Stimulated activated CD4-positive, alpha-beta T cell treated with anti-CD3 and anti-CD28 coated beads, Interleukin-1b, Interleukin-23, amount 100 ng/mL, for 24 hours (primary cell): ENCODE measurements around the gene TSPAN9.

Experiments used
- DNase-seq, 4 experiments: peaks; one replicate each; pipeline ENCODE4 v3.0.0-alpha.2; 2020; ENCODE audit warnings: low read depth in 4 of 4, low spot score in 1 of 4

TSPAN9 gene

DNA sequence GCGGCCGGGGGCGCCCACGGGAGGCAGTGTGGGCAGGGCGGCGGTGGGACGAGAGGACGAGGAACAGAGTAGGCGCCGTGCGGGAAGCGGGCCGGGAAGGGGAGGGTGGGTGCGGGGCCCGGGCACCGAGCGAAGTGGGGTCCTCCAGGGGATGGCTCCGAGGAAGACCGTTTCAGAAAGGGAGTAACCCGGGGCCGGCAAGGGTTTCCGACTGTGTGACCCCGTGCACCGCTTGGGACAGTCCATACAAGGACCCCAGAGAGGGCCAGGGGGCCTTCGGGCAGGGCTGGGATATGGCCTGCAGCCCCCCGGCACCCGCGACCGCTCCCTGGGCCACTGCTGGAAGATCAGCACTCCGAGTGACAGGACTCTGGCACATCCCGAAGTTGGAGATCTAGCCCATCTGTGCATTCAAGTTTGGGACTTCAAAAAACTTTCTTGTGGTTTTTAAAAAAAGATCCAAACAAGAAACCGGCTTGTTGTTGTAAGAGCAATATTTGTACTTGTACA, 448 bp downstream of the TSPAN9 start:
- DNase-seq: no peak

DNA sequence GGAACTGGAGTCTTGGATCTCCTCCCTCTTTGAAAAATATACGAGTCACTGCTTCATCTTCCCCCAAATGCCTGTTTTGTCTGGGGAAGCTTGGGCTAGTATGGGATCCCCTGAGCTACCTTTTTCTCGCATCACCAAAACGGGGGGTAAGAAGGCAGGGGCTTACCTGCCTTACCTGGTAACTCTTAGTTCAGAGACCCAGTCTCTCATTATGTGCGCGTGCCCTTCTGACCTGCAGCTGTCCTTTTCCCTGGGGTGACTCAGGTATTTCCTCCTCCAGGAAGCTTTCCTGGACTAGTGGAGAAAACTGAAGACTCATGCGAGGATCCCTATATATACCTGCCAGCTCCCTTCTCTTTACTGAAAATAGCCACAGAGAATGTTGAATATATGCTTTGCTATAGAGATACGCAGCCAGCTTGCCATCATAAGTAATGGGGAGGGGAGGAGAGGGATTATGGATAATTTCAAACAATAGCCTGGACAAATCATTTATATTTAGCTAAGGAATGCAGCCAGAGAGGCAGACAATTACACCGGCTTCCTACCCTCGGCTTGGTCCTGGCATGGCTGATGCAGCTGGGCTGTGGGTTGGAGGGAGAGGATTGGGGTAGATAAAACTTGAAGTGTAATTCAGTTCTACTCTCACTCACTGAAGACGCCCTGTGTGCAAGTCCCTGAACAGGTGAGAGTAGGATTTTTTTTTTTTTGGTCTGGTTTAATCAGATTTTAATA, 1.1 kb downstream of the TSPAN9 start:
- no peak for DNase-seq

DNA sequence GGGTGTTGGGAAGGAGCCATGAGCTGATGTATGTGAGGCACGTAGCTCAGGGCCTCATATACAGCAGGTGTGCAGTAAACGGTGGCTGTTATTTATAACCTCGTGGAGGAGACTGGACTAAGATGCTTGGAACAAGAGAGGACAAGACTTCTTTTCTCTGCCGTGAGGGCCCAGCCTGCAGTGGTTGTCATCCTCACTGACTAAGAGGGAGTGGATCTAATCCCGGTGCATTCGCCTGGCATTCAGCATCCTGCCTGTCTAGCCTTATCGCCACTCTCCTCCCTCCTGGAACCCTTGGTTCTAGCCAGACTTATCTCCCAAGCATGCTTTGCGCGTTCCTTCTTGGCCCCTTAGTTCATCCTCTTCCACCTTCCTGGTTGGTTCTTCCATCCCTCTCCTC, 3.9 kb downstream of the TSPAN9 start:
- no peak for DNase-seq

DNA sequence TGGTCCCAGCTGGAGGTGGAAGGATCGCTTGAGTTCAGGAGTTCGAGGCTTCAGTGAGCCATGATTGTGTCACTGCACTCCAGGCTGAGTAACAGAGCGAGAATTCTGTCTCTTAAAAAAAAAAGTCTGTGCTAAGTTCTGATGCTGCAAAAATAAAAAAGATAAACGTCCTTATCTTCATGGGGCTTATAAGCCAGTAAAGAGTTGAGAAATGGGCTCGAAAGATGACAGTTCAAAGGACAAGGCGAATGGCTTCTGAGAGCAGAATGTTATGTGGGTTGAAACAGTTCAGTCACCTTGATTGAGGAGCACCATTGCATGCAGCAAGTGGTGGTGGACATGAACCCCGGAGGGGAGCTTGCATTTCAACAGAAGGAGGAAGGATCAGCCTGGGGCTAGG, 4.7 kb downstream of the TSPAN9 start:
- no peak for DNase-seq

DNA sequence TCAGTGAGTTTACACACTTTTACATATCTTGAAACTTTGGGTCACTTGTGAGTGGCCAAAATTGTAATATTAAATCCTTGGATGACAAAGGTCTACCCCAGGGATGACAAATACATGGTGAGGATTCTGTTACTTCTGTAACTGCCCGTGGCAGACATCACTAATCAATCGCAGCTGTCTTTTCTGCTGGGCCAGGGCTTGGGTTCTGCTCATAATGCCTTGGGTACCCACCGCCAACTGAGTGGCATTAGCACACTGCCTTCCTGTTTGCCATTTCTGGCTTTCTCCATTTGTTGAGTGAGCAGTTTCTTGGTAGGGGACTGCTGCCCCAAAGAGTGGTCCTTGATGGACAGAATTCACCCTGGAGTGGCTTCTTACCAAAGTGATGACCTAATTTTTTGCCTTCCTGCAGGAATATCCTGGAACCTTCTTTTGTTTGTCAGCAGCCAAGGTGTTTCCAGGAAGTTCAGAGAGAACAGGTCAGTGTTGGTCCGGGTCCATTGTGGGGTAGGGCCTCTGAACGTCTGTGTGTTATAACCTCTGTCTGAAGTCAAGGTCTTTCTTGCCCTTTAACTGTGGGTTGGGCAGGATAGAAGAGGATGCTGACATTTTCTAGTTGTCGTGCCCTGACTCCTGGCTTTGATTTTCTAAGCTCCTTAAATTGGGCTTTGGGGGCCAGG, 6.2 kb downstream of the TSPAN9 start:
- DNase-seq: no peak

DNA sequence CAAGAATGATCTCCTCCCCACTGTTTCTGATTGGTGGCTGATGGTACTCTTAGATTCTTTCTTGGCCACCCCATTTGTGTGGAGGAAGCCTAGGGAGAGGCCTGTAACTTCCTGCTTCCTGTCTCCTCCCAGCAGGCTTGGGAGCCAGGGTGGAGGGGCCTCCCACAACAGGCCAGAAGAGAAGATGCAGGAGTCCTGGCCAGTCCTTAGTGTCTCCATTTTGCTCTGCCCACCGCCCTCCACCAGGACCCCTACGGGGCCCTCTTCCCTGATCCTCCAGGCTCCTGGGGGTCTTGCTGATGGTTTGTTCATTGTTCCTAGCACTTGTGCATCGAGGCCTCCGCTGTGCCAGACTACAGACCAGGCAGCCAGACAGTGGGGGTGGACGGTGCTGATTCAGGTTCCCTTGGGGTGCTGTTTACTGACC, 6.8 kb downstream of the TSPAN9 start:
- DNase-seq: no peak

DNA sequence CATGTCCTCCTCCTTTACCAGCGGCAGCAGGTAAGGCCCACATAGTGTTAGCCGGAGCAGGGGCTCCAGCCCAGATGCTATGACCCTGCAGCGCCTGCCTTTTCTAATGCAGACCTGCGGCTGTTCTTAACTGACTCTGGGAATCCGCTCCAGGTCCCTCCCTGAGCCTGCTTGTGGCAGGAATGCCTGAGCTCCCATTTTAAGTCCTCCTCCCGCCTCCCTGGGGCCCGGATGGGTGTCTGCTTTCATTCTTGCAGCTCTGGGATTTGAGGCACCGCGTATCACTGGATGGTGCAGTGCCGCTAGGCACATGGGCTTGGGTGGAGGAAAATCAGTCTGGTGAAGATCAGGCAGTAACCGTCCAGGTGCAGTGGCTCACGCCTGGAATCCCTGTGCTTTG, 7.6 kb downstream of the TSPAN9 start:
- DNase-seq: no peak

DNA sequence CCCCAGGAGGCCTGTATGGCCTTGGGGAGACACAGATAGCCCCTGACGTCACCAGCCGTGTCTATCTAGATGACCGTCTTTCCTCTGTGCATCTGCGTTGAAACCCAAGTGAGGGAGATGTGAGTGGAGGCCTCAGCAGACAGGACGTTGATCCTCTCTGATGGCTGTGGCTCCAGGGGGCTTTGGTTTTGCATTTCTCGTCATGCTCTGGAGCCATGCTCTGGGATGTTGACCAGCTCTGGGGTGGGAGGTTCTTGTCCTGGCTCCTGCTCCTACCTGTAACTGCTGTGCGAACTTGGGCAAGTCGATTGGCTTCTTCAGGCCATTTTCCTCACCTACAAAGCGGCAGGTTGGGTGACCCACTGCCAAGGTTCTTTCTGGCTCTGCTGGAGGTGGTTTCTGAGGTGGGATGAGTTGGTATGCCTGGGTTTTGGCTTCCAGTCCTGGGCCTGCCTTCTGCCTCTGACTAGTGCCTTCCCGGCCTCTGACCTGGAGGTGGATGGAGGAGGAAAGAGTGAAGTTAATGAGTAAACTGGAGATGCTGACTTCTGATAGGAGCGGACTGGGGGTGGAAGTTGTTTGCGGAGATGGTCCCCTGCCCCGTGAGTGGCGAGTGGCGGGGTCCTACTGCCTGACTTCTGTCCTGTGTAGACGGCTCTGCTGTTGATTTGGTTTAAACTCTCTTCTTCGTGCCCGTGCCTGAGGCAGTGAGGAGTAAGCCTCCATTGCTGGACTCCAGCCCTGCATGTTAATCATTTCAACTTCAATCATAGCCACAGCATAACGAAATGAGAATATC, 8.4 kb downstream of the TSPAN9 start:
- no peak for DNase-seq

DNA sequence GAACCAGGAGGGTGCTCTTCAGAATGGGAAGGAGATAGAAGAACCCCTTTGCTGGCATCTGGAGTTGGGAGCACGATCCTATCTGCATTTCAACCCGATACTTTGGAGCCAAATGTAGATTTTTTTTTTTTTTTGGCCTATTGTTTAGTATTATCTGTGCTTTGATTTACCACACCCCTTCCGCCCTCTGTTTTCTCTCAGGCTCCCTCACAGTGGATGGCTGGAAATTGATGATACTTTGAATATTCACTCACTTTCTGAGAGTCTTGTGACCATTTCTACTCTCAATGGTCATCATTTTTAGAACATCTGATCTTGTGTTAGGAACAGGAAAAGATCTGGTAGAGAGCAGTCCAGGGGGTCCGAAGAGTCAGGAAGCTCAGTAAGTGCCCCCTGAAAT, 9.0 kb downstream of the TSPAN9 start:
- DNase-seq: no peak

DNA sequence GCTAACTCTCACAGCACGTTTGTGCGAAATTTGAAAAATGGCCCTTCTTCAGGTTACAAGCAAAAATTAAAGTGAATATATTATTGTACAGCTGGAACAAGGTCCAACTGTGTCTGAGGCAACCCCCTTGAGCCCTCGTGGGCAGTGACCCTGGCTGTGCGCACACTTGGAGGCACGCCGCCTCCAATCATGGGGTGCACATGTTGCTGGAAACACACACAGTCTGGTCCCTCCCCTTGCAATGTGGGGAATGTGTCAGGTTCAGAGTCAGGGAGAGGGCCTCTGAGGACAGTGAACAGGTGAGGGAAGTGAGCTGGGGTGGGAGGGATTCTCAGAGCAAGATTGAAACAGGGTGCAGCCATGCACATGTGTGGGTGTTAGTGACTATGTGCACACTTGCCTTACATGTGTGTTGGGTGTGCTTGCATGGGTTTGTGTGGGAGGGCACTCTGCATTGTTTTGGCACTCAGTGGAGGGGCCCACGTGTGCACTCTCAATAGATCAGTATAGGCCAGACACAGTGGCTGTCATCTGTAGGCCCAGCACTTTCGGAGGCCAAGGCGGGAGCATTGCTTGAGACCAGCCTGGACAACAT, 9.6 kb downstream of the TSPAN9 start:
- no peak for DNase-seq

DNA sequence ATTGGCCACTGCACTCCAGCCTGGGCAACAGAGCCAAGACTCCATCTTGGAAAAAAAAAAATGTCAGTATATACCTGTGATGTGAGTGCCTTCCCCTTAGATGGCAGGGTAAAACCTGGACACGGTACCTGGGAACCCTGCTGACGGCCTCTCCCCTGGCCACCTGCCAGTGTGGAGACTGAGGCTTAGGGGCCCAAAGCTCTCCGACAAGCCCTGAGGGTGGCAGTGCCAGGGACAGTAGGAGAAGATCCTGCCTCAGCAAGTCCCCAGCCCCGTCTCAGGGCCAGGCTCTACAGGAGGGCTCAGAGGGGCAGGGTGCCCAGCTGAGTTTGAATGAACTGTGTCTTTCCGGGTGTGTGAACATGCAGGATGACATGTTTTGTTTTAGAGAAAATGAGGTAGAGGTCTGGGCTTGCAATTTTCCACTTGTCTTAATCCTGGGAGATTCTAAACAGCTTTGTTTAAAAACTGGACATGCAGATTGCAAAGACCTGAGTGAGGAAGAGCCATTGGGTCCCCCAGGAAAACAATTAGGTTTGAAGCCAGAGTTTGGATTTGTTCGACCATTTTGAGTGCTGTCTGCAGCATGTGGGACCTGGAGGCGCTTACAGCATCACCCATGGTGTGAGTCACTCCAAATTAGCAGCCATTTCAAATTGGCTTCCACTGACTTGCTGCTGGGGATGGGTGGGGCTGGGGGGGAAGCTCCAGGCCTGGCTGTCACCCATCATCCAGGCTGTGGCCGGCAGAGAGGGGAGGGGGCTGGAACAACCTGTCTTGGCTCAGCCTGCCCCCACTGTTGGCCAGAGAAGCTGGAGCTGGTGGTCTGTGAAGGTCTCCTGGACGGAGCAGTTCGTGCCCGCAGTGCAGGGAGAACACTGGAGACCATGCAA, 10.8 kb downstream of the TSPAN9 start:
- no peak for DNase-seq

DNA sequence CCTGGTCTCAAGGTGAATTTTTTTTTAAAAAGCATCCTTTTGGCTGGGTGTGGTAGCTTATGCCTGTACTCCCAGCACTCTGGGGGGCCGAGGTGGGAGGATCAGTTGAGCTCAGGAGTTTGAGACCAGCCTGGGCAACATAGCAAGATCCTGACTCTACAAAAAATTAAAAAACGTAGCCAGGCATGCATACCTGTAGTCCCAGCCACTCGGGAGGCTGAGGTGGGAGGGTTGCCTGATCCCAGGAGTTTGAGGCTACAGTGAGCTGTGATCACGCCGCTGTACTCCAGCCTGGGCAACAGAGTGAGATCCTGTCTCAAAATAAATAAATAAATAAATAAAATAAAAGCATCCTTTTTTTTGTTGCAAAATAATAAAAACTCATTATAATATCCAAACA, 12.4 kb downstream of the TSPAN9 start:
- DNase-seq: no peak

DNA sequence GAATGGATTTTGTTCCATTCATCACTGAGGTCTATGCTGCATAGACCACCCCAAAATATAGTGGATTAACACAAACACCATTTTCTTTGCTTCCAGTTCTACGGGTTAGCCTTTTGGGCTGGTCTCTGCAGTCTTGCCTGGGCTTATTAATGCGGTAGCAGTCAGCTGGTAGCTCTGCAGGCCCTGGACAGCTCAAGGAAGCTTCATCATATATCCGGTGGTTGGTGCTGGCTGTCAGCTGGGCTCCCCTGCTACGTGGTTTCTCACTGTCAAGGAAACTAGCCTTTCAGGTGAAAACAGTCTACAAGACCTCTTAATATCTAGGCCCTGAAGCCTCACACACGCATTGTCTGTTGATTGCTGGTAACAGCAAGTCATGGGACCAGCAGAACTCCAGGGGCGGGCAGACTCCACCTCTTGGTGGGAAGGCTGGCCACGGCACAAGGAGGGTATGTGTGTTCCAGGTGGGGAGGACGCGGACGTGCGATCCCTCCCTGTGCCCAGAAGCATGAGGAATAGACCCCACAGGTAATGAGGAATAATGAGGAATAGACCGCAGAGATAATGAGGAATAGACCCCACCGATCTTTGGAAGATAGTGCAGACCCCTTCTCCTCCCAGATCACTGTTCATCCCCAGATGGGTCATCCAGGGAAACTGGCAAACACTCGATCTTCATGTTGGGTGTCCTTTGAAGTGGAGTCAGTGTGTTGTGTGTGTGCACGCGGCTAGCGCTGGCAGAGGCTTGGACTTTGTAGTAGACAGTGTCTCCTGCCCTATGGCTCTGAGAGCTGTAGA, 13.3 kb downstream of the TSPAN9 start:
- no peak for DNase-seq

DNA sequence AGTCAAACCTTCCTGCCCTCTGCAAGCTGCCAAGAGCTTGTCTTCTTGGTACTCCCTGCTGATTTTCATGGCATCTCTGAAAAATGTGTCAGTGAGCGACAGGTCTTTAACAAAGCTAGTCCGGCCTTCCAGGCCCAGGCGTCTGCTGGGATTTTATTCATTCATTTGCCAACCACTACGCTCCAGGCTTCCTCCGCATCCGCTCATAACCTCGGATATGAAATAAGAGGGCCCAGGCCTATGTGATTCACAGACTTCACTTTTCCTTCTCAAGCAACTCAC, 13.8 kb downstream of the TSPAN9 start:
- DNase-seq: no peak

DNA sequence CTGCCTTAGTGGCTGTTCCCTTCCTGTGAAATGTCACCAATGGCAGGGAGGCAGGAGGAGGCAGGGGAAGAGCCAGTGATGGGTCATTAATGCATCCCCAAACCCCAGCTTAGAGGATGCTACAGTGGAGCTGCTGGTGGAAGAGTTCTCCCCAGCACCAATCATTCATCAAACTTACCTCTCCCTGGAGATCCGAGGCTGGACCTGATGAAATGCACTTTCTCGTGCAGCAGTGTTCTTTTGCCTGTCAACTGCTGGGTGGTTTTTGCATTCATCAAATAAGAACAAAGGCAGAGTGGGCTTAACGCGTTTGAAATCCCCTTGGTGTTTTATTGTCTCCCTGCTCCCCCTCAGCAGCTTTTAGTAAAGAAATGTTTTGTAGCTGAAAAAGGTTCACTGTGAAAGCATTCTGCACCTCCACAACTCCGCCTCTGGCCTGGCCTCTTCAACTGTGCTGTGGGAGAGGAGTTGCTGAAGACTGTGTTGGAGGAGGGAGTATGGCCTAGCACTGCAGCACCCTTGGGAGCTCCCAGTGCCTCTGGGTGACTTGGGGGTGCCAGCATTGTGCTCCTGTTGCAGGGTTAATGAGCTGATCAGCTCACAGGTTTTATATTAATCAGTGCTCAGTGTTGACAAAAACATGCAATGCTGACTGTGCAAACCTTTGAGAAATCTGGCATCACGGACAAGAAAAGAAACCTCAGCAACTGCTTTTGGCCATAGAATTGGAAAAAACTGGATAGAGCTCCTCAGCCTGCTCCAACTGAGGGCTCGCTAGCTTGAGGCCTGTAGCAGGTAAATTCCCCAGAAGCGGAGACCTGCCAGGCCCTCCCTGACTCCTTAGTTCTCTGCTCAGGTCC, 14.4 kb downstream of the TSPAN9 start:
- no peak for DNase-seq

DNA sequence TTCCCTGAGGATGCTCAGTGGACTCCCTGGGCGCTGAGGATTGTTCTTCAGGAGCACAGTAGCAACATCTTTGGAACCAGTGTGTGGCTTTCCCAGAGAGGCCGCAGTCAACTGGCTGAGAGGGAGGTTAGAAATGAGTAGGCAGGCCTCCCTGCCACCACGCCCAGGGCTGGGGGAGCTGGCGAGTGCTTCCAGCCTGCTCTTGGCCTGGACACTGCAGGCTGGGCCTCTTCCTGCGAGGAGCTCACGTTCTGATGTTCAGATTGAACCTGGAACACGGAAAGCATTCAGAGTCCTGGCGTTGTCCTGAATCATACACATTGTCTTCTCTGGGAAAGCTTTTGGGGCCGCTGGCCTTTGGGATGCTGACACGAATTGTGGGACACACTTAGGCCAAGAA, 15.6 kb downstream of the TSPAN9 start:
- no peak for DNase-seq

DNA sequence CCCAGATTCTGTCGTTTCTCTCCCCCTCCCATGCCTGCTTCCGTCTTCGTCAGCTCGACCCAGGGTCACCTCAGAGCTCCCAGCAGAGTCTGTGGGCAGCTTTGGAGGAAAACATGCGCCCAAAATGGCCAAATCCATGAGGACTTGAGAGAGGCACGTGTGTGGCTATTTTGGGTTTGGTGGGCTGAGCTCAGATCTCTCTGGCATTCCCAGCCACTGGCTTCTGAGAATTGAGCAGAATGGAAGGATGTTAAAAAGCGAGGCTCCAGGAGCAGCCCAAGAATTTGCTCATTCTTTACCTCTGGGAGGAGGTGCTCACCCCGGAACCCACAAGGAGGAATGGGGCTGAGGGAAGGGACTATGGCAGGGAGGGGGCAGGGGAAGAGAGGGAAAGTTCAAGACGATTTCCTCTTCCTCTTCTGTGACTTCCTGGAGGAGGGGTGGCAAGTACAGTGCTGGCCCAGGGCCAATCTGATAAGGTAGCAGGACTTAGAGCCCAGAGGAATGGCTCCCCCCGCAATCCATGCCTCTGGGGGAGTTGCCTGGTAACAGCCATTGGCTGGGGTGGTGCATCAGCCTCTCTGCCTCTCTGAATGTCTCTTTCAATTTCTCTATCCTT, 20.1 kb downstream of the TSPAN9 start:
- no peak for DNase-seq

DNA sequence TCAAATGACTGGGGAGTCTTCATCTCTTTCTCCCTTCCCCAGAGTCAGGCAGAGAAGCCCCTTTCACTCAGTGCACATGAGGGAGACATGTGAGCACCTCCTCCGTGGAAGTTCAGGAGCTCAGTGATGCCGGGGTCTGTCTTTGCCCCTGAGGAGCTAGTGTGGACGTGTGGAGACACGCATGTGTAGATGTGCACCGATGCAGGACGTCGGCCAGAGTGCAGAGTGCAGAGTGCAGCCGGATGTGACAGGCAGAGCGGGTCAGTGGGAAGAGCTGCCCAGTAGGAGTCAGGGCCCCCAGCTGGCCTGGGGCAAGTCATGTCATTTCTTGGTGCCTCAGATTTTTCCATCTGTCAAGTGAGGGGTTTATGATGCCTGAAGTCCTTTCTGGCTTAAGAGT, 20.7 kb downstream of the TSPAN9 start:
- no peak for DNase-seq

DNA sequence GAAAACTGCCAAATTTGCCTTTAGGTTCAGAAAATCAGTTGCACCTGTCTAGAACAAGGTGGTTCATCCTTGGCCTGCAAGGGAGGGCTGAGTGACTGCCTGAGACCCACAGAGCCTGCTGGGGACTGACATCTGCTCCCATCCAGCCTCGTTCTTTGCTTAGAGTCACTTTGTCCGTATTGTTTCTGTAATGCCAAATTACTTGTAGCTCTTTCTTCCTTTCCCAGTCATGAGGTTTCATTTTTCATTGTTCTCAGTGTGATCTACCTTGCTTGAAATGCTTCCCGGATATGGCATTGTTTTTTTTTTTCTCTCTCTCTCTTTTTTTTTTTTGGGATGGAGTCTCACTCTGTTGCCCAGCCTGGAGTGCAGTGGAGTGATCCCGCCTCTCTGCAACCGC, 21.3 kb downstream of the TSPAN9 start:
- DNase-seq: no peak
